Lower leg skin (tissue), 3 donors: ENCODE results near the gene PRMT2.

Experiments used
- POLR2A ChIP-seq, 2 donors: fragments of 450-650 bp; IDR thresholded peaks; one replicate each; pipeline ENCODE4 v1.6.1; 2016 to 2017; ENCODE audit warnings: antibody characterized with exemption in 2 of 2, mild to moderate bottlenecking in 1 of 2, moderate library complexity in 1 of 2
- TF ChIP-seq, protein P1 (sequence below), 3 donors: fragments of 450-650 bp; IDR thresholded peaks; one replicate each; pipeline ENCODE4 v1.5.1; 2016; ENCODE audit warnings: antibody characterized with exemption in 3 of 3, mild to moderate bottlenecking in 3 of 3, moderate library complexity in 2 of 3

- TF ChIP-seq POLR2A (IDR thresholded peaks at IDR 0.05): no peak
- TF ChIP-seq, protein P1, sequence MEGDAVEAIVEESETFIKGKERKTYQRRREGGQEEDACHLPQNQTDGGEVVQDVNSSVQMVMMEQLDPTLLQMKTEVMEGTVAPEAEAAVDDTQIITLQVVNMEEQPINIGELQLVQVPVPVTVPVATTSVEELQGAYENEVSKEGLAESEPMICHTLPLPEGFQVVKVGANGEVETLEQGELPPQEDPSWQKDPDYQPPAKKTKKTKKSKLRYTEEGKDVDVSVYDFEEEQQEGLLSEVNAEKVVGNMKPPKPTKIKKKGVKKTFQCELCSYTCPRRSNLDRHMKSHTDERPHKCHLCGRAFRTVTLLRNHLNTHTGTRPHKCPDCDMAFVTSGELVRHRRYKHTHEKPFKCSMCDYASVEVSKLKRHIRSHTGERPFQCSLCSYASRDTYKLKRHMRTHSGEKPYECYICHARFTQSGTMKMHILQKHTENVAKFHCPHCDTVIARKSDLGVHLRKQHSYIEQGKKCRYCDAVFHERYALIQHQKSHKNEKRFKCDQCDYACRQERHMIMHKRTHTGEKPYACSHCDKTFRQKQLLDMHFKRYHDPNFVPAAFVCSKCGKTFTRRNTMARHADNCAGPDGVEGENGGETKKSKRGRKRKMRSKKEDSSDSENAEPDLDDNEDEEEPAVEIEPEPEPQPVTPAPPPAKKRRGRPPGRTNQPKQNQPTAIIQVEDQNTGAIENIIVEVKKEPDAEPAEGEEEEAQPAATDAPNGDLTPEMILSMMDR (IDR thresholded peaks at IDR 0.05): no peak
These were observed 18.0 kb upstream of the PRMT2 start for GRCh38 chr21:46617267-46618051.
